Mesendoderm (in vitro differentiated cells): ENCODE data around the gene KIF17.

Experiments
- DNase-seq: peaks from one replicate; pipeline ENCODE4 v3.0.0; 2013
- H2AK5ac ChIP-seq: 2 replicates; pipeline ENCODE4 v1.6.1; 2013; ENCODE audit warnings: low read length, inconsistent platforms
- H2BK120ac ChIP-seq: 2 replicates; pipeline ENCODE4 v1.6.1; 2013; ENCODE audit warnings: low read depth, mild to moderate bottlenecking, low read length, moderate library complexity, mixed read lengths
- H2BK15ac ChIP-seq: replicated peaks from 2 replicates; pipeline ENCODE4 v1.6.1; 2013; ENCODE audit warnings: low read depth, mild to moderate bottlenecking, moderate library complexity
- H2BK5ac ChIP-seq: 2 replicates; pipeline ENCODE4 v1.6.1; 2013; ENCODE audit warnings: low read length, inconsistent platforms
- H3K18ac ChIP-seq: 2 replicates; pipeline ENCODE4 v1.6.1; 2013; ENCODE audit warnings: mild to moderate bottlenecking, low read length, mixed read lengths
- H3K23ac ChIP-seq: one replicate; pipeline ENCODE4 v1.6.1; 2013; ENCODE audit warnings: low read length
- H3K27ac ChIP-seq: 2 replicates; pipeline ENCODE4 v1.5.1; 2013; ENCODE audit warnings: low read depth, mild to moderate bottlenecking, inconsistent platforms, low read length, moderate library complexity
- H3K27me3 ChIP-seq: 2 replicates; pipeline ENCODE4 v1.6.1; 2013; ENCODE audit warnings: low read length, control low read depth, mild to moderate bottlenecking, inconsistent platforms; ENCODE audit not compliant: insufficient read depth, poor library complexity
- H3K36me3 ChIP-seq: 2 replicates; pipeline ENCODE4 v1.6.1; 2013; ENCODE audit warnings: low read length, inconsistent platforms; ENCODE audit not compliant: control insufficient read depth, insufficient read depth
- H3K4ac ChIP-seq: one replicate; pipeline ENCODE4 v1.6.1; 2013; ENCODE audit warnings: low read depth, mild to moderate bottlenecking, low read length, moderate library complexity
- H3K4me1 ChIP-seq: 2 replicates; pipeline ENCODE4 v1.6.1; 2013; ENCODE audit warnings: low read depth, low read length, inconsistent platforms; ENCODE audit not compliant: control insufficient read depth
- H3K4me2 ChIP-seq: 2 replicates; pipeline ENCODE4 v1.6.1; 2013; ENCODE audit warnings: low read length
- H3K4me3 ChIP-seq: 2 replicates; pipeline ENCODE4 v1.5.1; 2013; ENCODE audit warnings: mild to moderate bottlenecking, low read length
- H3K56ac ChIP-seq: one replicate; pipeline ENCODE4 v1.6.1; 2013; ENCODE audit warnings: low read length
- H3K79me1 ChIP-seq: 2 replicates; pipeline ENCODE4 v1.6.1; 2013; ENCODE audit warnings: low read length, inconsistent platforms
- H3K79me2 ChIP-seq: 2 replicates; pipeline ENCODE4 v1.6.1; 2013; ENCODE audit warnings: mild to moderate bottlenecking, low read length; ENCODE audit not compliant: control insufficient read depth, insufficient read depth
- H3K9ac ChIP-seq: 2 replicates; pipeline ENCODE4 v1.6.1; 2013; ENCODE audit warnings: low read length, inconsistent platforms
- H4K5ac ChIP-seq: one replicate; pipeline ENCODE4 v1.6.1; 2013; ENCODE audit warnings: low read length
- H4K8ac ChIP-seq: one replicate; pipeline ENCODE4 v1.6.1; 2013; ENCODE audit warnings: low read depth, mild to moderate bottlenecking, control low read depth, low read length, moderate library complexity
- WGBS: extraction: QIAGEN DNeasy Blood & Tissue Kit; methylation state at CpG from one replicate; pipeline ENCODE4 v1.1.7; 2013; ENCODE audit warnings: low lambda C conversion rate, missing lambda C conversion rate; ENCODE audit not compliant: insufficient coverage; ENCODE audit errors: extremely low coverage; 5-methylcytosine and 5-hydroxymethylcytosine counted together

Gene KIF17

GRCh38 chr1:20729155-20729931, 11.5 kb upstream of the KIF17 start:
- H3K79me1 ChIP-seq = no peaks in the 10 kb centered on the region
- H3K9ac ChIP-seq = no peak overlapping the region
- H3K4ac ChIP-seq = no peak overlapping the region
- no peak overlapping the region for H2BK15ac ChIP-seq
- no peak overlapping the region for H3K4me2 ChIP-seq
- no peak overlapping the region for H2BK5ac ChIP-seq
- no peak overlapping the region for H4K5ac ChIP-seq
- no peak overlapping the region for H3K56ac ChIP-seq
- no peak overlapping the region for H3K23ac ChIP-seq
- DNase-seq = no peak
- no peaks in the 10 kb centered on the region for H3K79me2 ChIP-seq
- no peak overlapping the region for H2AK5ac ChIP-seq
- H3K4me3 ChIP-seq = no peak overlapping the region
- H4K8ac ChIP-seq = no peak overlapping the region
- no peak overlapping the region for H2BK120ac ChIP-seq
- H3K18ac ChIP-seq = no peak overlapping the region
- no peaks in the 10 kb centered on the region for H3K36me3 ChIP-seq
- WGBS = no CpG with 5 or more reads among the region's 14 CpGs
- H3K4me1 ChIP-seq = peaks cover 2% of the 10 kb centered on the region
- H3K27ac ChIP-seq = no peak overlapping the region
- peaks cover 5% of the 10 kb centered on the region for H3K27me3 ChIP-seq

- Histone ChIP-seq H4K8ac (no peak overlapping the region), H2AK5ac (no peak overlapping the region), H3K4ac (no peak overlapping the region), H3K27ac (no peak overlapping the region), H3K4me3 (no peak overlapping the region), H3K18ac (no peak overlapping the region), H3K27me3 (peaks cover 5% of the 10 kb centered on the region), H2BK120ac (no peak overlapping the region), H3K23ac (no peak overlapping the region), H2BK15ac (no peak overlapping the region), H3K36me3 (no peaks in the 10 kb centered on the region), H3K9ac (no peak overlapping the region), H4K5ac (no peak overlapping the region), H3K79me2 (no peaks in the 10 kb centered on the region), H2BK5ac (no peak overlapping the region), H3K4me1 (peaks cover 2% of the 10 kb centered on the region), H3K79me1 (no peaks in the 10 kb centered on the region), H3K4me2 (no peak overlapping the region), H3K56ac (no peak overlapping the region)
- WGBS = no CpG with 5 or more reads among the region's 9 CpGs
- DNase-seq = peak; percentile 45
Measured at GRCh38 chr1:20728371-20729154, 10.8 kb upstream of the KIF17 start.

- Histone ChIP-seq H3K4me2 (no peak overlapping the region), H3K56ac (no peak overlapping the region), H3K23ac (no peak overlapping the region), H3K4ac (no peak overlapping the region), H3K4me3 (no peak overlapping the region), H3K79me2 (no peaks in the 10 kb centered on the region), H2BK5ac (no peak overlapping the region), H2BK120ac (no peak overlapping the region), H4K5ac (no peak overlapping the region), H2AK5ac (no peak overlapping the region), H3K36me3 (no peaks in the 10 kb centered on the region), H3K79me1 (no peaks in the 10 kb centered on the region), H3K18ac (no peak overlapping the region), H3K9ac (no peak overlapping the region), H2BK15ac (no peak overlapping the region), H4K8ac (no peak overlapping the region), H3K4me1 (no peaks in the 10 kb centered on the region), H3K27ac (no peak overlapping the region), H3K27me3 (peaks cover 5% of the 10 kb centered on the region)
- DNase-seq = peak; percentile 72
- WGBS = no CpG with 5 or more reads among the region's 13 CpGs
Measured at GRCh38 chr1:20727746-20728316, 10.0 kb upstream of the KIF17 start.

GRCh38 chr1:20726932-20727745, 9.3 kb upstream of the KIF17 start:
- Histone ChIP-seq H3K4me2 (no peak overlapping the region), H3K79me1 (no peaks in the 10 kb centered on the region), H3K56ac (peak overlapping the region; percentile 42), H4K8ac (no peak overlapping the region), H3K79me2 (no peaks in the 10 kb centered on the region), H3K23ac (no peak overlapping the region), H3K4ac (no peak overlapping the region), H3K27me3 (peaks cover 5% of the 10 kb centered on the region), H3K27ac (no peak overlapping the region), H2AK5ac (no peak overlapping the region), H4K5ac (no peak overlapping the region), H3K36me3 (no peaks in the 10 kb centered on the region), H3K18ac (no peak overlapping the region), H2BK15ac (no peak overlapping the region), H3K4me1 (no peaks in the 10 kb centered on the region), H2BK120ac (no peak overlapping the region), H2BK5ac (no peak overlapping the region), H3K4me3 (no peak overlapping the region), H3K9ac (no peak overlapping the region)
- no peak for DNase-seq
- WGBS = no CpG with 5 or more reads among the region's 17 CpGs

GRCh38 chr1:20726118-20726911, 8.5 kb upstream of the KIF17 start:
- no peak overlapping the region for H3K27ac ChIP-seq
- H3K36me3 ChIP-seq = no peaks in the 10 kb centered on the region
- H3K9ac ChIP-seq = no peak overlapping the region
- H3K18ac ChIP-seq = no peak overlapping the region
- H4K5ac ChIP-seq = no peak overlapping the region
- no peaks in the 10 kb centered on the region for H3K79me1 ChIP-seq
- H2BK5ac ChIP-seq = no peak overlapping the region
- no peak overlapping the region for H3K56ac ChIP-seq
- peaks cover 4% of the 10 kb centered on the region for H3K27me3 ChIP-seq
- H3K79me2 ChIP-seq = no peaks in the 10 kb centered on the region
- H3K4me3 ChIP-seq = no peak overlapping the region
- no peak overlapping the region for H3K23ac ChIP-seq
- DNase-seq = no peak
- H3K4me1 ChIP-seq = no peaks in the 10 kb centered on the region
- no peak overlapping the region for H2AK5ac ChIP-seq
- no peak overlapping the region for H2BK15ac ChIP-seq
- no peak overlapping the region for H4K8ac ChIP-seq
- no peak overlapping the region for H2BK120ac ChIP-seq
- WGBS = no CpG with 5 or more reads among the region's 25 CpGs
- H3K4me2 ChIP-seq = no peak overlapping the region
- H3K4ac ChIP-seq = no peak overlapping the region
